ENCODE measurements around the gene ZNF318.
"Not testable (repeated sequence)": the region's sequence is repeated elsewhere in the genome, so short reads cannot be mapped to it uniquely, and the experiment has no call there.

ZNF318 gene

DNA sequence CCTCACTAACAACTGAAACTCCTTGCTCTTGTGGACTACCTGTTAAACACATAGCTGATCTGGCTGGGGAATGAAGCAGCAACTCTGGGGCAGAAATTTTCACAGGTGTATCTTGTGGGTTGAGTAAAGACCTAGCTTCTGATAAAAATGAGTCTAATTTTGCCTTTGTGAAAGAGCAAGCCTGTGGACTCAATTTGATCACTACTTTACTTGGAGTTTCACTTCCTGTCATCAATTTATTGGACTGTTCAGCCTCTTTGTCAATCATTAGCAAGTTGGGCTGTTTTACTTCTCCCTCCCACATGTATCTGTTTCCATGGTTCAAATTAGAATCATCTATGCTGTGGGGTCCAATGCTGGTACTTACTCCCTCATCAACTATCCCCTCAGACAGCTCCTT lies 31.2 kb downstream of the ZNF318 start:
- no peak for DNase-seq (ENCODE audit: low spot score)

DNA sequence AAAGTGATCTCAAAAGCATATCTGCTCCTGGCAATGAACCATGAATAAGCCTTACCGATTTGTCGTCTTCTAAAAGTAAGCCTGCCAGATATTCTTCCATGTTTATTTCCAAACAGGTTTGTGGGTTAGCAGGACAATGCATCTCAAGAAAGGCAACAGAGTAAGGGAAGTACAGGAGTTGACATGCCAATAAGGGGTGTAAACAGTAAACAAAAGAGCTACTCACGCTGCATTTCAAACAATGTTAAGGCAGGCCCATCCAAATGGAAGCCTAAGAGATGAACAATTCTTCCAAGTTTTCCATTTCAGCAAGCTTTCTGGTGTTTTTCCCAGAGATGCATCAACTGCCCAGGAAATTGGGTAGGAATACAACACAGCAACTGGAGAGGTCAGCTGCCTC lies 33.1 kb downstream of the ZNF318 start:
- DNase-seq (ENCODE audit: low spot score): no peak

DNA sequence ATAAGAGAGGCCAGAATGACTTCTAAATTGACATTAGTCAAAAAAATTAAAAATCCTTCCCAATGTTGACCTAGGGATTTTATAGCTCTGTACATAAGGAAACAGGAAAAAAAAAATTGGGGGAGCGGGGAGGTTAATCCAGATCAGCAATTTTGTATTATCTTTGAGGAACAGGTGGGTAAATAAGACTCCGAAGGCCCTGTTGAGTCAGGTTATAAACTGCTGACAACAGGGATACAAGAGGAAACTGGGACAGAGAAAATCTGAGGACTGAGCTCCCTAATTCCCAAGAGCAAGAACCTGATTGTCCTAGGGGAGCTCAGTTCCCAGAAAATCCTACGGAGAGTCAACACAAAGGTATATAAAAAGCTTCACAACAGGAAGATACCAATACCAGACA lies 34.0 kb downstream of the ZNF318 start:
- DNase-seq (ENCODE audit: low spot score): no peak

DNA sequence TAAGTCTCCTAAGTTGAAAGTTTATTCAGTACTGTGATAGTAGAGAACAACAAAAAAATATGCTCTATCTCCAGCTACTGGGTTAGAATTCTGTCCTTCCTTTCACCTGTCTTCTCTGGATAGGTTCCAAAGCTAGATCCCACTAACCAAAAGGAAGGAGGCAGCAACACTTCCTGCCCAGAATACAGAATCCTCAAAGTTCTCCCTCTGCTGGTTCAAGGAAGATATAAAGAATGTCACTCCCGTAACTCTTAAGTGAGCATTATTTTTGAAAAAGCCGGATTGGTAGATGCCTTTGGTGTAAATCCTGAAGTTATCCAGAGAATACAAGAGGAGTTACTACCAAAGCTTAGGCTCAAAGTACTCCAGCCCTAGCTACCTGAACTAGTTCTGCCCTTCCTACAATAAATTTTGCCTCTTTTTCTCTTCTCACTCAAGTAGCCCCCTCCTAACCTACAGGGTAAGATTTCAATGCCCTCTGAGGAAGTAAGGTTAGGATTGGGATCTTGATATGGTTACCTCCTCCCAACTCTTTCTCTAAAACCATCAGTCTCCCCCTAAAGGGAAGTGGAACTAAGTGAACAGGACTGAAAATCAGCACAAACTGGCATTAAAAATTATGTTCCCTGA lies 34.9 kb downstream of the ZNF318 start:
- DNase-seq (ENCODE audit: low spot score): no peak

DNA sequence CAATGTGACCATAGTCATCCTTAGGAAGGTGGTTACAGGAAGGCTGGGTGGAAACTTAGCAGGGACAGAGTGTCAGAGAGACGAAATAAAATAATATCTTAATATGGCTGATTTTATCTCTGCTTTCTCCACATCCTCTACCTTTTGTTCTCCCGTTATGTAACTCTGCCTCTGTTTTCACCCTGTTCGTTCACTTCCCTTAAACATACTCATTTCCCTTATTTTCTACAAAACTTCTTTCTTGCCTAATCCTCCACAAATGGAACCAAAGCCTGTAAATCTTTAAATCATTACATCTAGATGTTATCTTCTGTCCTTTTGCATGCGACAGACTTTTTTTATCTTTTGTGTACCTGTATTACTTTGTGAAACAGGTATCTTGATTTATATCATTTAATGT lies 37.6 kb downstream of the ZNF318 start:
- no peak for DNase-seq (ENCODE audit: low spot score)

DNA sequence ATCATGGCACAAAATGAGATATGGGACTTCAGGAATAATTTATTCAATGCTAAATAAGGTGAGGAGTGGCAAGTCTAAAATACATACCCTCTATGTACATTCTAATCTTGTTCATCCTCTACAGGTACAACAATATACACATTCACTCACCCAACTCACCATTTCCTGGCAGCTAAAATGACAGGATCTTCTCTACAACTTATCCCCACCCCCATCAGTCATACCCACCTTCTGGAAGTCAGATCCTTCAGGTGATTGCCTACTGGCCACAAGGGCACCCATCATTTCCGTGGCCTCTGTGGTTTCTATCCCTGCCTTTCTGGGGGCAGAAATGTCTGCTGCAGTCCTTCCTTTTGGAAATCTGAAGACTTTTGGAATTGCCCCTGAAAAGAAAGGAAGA lies 38.0 kb downstream of the ZNF318 start:
- DNase-seq (ENCODE audit: low spot score): no peak

DNA sequence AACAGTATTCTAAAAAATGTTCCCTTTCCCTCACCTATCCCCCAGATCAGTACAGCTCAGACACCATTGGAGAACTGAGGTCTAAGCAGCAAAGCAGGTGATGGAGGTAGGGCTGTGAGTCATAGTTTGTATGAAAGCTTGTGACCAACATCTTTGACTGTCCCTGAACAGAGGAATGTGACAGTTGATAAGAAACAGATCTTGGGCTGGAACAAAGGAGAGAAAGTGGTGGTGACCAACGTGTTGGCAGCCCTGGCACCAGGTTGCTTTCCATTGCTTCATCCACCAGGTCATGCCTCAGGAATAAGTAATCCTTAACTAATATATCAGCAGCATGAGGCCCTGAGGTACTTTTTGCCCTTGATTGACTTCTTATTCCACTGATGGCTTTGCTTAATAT lies 40.9 kb downstream of the ZNF318 start:
- no peak for DNase-seq (ENCODE audit: low spot score)

GRCh38 chr6:43325876-43326275 lies 43.6 kb downstream of the ZNF318 start:
- DNase-seq (ENCODE audit: low spot score): no peak

DNA sequence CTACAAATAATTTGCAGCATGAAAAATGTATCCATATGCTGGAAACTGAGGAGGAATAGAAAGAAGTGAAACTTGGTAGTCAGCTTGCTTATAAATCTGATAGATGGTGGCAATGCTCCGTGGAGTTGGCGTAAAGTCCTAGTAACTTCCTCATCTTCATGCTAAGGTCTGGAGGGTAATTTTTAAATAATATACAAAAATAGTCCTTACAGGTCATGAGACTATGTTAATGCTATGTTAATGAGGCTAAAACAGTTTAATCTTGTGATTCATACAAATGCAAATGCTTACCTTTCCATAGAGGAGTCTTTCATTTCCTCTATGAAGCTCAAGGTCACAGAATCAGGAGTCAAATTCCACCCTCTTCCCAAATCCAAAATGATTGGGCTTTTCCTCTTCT lies 51.4 kb downstream of the ZNF318 start:
- DNase-seq (ENCODE audit: low spot score): no peak

DNA sequence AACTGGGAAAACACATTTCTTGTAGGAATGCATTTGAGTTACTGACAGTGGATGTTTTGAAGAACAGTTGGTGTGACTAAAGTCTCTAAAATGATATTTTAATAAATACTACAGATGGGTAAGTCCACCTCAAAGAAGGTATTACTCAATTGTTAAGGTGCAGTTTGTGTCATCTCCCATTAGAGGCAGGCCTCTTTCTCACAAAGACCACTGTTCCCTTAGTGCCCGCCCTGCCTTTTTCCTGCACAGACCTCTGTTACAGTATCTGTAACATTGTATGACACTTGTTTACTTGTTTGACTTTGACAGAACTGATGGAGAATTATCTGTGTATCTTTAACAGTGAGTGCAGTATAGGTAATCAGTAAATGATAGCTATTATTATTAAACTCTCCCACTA lies 55.6 kb downstream of the ZNF318 start:
- DNase-seq (ENCODE audit: low spot score): no peak

DNA sequence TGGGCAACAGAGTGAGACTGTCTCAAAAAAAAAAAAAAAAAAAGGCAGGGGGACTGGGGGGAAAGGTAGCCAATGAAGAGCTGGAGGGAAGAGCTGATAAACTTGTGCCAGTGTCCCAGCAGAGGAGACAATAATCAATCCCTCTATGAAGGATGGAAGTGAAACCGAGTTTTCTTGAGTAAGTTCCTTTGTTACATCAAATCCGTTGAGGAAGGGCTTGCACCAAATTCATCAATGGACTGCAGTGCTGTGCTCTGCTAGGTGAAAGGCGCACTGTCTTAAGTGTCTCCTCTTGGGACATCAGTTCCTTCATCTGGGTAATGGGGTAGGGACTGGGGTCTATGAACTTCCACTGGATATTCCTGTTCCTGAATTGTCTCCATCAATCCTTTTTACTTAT lies 57.8 kb downstream of the ZNF318 start:
- DNase-seq (ENCODE audit: low spot score): no peak

- no peak for DNase-seq (ENCODE audit: low spot score)
Observed at GRCh38 chr6:43310624-43311023, 58.8 kb downstream of the ZNF318 start.

- DNase-seq (ENCODE audit: low spot score): no peak
Observed at GRCh38 chr6:43310134-43310533, 59.3 kb downstream of the ZNF318 start.

DNA sequence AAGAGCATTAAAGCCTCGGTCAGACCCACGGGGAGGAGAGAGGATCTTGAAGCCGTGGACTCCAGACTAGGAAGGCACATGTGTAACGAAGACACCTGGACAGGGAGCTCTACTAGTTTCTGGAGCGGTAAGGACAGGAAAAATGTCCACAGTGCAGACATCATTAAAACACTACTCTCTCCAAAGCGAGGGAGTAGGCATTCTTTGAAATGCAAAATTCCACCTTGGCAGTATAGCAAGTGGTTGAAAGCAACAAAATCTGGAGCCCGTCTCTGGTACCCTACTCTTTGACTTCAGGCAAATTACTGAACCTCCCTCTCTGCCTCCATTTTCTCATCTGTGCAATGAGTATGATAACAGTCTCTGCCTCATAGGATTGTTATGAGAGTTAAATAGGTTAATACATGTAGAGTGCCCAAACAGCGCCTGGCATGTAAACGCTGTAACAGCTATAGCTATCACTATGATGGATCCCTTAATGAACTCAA lies 60.4 kb downstream of the ZNF318 start:
- DNase-seq (ENCODE audit: low spot score): no peak

DNA sequence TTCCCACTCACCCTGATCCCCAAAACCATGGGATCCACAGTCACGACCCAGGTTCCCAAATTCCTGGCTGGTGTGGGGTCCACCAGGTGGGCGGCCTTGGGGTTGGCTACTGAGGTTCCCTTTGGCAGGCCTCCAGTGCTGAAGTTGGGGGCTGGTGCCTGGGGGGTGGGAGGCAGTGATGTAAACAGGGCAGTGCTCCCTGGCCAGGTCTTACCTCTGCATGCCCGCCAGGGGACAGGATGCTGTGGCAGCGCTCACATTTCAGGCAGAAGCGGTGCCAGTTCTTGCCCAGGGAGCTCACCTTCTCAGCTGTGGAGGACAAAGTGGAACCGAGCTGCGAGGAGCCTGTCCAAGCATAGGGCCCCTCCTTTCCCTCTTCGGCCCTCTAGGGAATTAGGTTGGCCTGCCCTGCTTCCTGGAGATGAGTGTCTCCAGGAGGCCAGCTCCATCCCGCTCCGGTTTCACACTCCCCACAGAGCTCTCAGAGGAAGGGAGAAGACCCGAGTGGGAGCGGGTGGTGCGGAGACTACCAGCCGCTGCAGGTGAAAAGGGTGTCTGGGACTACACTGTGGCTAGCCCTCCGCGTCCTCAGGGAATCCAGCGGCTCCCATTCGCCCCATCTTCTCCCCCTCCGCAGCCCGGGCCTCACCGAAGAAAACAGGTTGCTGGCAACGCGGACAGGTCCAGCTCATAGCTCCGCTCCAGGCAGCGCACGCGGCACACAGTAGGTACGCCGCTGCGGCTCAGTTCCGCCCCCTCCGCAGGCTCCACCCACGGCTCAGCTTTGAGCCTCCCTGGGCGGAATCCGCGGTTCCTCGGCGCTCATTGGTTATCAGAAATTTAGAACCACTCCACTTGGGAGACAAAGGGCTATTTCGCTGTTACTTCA lies 61.1 kb downstream of the ZNF318 start, which contains the start of gene CRIP3:
TSS of gene CRIP3 (minus strand) at position 726 of the 889 bp plus-strand sequence. CDS start at position 692, 34 bp downstream.
- peak; percentile 36 for DNase-seq (ENCODE audit: low spot score)

GRCh38 chr6:43307451-43308100 lies 61.9 kb downstream of the ZNF318 start:
- no peak for DNase-seq (ENCODE audit: low spot score)

DNA sequence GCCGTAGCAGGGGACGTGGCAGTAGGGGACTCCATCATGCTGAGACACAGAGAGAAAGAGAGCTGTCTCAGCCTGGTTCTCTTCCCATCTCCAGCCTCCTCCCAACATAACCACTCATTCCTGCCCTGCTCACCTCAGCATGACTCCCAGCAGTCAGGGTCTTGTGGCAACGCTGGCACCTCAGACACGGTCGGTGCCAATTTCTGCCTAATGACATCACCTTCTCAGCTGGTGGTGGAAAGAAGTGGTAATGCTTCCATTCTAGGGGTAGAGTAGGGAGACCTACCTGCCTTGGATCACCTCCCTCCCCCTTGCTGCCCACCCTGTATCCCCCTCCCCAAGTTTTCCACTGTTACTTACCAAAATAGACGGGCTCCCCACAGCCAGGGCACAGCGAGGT lies 63.4 kb downstream of the ZNF318 start:
- DNase-seq (ENCODE audit: low spot score): no peak

- no peak for DNase-seq (ENCODE audit: low spot score)
Observed at GRCh38 chr6:43304882-43305281, 64.6 kb downstream of the ZNF318 start.

GRCh38 chr6:43304361-43304760 lies 65.1 kb downstream of the ZNF318 start:
- DNase-seq (ENCODE audit: low spot score): no peak

GRCh38 chr6:43303751-43304331 lies 65.6 kb downstream of the ZNF318 start:
- no peak for DNase-seq (ENCODE audit: low spot score)

DNA sequence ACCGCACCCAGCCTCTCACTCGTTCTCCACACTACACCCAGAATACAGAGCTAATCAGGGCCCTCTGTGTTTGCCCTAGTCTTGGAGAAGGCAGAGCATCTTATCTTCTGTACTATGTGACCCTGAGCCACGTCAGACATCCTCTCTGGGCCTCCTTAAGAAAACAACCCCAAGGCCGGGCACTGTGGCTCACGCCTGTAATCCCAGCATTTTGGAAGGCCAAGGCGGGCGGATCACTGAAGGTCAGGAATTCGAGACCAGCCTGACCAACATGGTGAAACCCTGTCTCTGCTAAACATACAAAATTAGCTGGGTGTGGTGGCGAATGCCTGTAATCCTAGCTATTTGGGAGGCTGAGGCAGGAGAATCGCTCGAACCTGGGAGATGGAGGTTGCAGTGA lies 66.4 kb downstream of the ZNF318 start:
- not testable (repeated sequence) for DNase-seq (ENCODE audit: low spot score)

DNA sequence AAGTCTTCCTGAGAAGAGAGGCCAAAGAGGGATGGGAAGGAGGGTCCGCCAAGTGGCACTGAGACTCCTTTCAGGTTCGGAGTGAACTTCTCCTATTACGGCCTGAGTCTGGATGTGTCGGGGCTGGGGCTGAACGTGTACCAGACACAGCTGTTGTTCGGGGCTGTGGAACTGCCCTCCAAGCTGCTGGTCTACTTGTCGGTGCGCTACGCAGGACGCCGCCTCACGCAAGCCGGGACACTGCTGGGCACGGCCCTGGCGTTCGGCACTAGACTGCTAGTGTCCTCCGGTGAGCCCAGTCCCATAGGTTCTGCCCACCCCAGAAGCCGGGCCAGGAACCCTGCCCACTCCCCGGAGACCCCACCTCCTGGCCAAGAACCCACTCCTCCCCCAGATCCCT lies 67.3 kb downstream of the ZNF318 start:
- no peak for DNase-seq (ENCODE audit: low spot score)

All from activated CD4-positive, alpha-beta T cell treated with anti-CD3 and anti-CD28 coated beads, Interleukin-2, Interleukin-4, amounts not matched to agents 100 ng/mL and 50 ng/mL, durations not matched to agents 16 hours and 8 hours (primary cell).